Inferior parietal cortex (tissue), 1 donor: ENCODE data around the gene SENP6.

Experiments
- DNase-seq: peaks from one replicate; pipeline ENCODE4 v3.0.0-alpha.2; 2016; ENCODE audit errors: extremely low spot score

Gene SENP6

DNA sequence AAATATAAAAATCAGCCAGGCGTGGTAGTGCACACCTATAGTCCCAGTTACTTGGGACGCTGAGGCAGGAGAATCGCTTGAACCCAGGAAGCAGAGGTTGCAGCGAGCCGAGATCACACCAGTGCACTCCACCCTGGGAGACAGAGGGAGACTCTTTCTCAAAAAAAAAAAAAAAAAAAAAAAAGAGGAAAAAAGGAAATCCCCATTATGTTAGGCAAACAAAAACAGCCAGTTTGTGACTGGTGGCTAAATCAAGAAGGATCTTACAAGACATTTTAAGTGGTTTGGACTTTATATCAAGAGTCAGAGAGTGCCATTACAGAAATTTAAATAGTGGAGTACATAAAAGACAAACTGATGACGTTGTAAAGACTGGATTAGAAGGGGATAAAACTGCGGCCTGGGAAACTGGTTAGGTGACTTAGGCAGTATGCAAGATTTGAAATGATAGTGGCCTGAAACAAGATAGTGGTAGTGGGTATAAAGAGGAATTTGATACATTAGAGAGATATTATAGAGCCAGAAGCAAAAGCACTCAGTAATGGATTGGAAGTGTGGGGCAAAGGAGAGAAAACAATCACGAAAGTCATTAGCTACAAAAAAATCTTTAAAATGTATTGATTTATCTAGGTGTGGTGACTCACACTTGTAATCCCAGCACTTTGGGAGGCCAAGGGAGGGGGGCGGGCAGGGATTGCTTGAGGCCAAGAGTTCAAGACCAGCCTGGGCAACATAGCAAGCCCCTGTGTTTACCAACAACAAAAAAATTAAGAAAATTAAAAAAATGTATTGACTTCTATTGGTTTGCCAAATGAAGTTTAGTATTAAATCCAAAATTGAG is 145.7 kb downstream of the SENP6 start:
- no peak for DNase-seq

DNA sequence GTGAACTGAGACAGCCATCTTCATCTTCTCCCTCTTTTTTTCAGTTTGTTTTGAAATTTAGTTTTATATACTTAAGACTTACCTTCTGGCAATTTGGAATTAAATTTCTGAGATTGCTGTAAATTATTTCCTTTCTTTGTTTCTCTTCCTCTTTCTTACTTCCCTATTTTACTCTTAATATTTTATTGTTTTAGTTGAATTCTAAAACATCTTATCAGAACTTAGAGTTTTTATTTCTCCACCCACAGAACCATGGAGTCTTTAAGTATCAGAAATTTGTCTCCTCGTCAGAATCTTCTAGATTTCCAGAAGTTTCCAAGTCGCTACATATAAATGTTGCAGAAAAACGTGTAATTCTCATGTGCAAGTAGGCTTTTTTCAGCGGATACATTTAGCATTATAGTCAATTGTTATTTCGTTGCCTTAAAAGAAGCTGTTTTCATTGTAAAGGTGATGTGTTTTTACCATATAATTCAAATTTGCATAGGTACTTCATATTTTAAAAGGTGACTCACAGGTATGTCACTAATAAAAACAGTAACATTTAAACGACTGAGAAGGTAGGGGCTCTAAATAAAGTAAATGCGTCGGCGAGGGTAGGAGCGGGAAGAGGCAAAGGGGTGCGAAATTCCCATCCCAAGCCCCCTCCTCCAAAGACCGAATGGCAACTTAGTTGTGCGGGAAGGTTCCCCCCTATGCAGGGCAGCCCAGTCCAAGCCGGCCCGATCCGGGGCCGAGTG is 146.5 kb downstream of the SENP6 start:
- DNase-seq: peak; percentile 20

DNA sequence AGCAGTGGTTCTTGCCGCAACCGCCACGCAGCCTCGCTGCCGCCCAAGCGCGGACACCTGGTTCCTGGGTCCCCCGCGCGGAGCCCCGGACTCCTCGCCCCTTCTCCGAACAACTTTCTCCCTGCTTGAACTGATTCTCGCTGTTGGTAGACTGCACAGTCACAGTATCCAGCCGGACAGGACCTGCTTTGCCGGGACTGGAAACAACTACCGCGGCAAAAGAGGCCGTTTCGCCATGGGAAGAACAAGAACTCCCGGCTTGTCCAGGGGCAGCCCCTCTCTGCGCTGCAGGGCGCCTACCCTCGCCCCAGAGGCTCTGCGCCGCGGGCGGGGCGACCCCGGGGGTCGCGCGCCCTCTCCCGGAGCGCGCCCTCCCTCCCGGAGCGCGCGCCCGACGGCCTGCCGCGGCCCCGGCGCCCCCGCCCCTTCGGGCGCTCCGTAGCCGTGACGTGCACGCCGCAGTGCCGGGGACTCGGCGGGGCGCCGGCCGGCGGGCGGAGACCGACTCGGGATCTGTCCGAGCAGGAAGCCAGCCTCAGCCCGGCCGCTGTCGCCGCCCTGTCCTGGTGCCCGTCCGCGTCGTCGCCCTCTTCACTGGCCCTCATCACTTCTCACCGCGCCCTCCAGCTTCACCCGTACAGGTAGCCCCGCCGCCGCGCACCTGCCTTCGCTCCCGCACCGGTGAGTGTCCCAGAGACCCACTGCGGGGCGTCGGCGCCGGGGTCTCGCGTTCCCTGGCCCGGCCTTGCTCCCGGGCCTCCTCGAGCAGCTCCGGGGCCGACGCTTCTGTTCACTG is 147.3 kb downstream of the SENP6 start, which contains the start of gene MYO6:
MYO6 (plus strand) TSS at position 497 of the 796 bp plus-strand sequence. CDS start 68,309 bp downstream, outside the sequence.
- DNase-seq: peak; percentile 70

DNA sequence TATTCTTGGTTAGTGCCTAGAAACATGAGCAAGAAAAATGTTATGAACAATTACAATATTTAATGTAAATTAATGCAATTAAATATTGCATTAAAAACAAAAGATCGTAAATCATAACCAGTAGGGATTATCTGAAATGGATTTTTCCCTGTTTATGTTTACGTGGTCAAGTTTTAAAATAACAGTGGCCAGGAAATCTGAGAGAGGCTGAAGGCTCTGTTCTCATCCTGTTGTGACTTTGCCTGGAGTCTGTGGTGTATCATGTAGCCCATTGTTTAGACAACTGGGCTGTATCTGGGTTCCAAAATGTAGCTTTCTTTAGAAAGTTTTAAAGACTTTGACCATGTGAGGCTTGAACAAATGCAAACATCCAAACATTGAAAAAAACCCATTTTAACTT is 149.8 kb downstream of the SENP6 start:
- DNase-seq: no peak

DNA sequence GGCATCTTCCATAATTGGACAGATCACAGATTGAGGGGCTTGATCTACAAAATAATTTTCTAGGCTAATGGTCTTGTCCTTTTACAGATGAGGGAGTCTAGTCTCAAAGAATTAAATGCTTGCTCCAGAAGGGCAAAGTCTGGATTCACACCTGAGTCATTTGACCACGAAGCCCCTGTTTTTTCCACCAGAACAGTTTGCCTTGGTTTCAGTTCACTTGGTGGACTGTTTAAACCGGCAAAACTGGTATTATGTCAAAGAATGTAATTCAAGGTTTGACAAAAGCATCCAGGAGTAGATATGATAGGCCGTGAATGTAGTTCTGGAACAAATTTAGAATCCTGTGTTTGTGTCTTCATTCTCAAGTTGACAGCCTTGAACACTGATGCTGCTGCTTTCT is 150.7 kb downstream of the SENP6 start:
- DNase-seq: no peak

DNA sequence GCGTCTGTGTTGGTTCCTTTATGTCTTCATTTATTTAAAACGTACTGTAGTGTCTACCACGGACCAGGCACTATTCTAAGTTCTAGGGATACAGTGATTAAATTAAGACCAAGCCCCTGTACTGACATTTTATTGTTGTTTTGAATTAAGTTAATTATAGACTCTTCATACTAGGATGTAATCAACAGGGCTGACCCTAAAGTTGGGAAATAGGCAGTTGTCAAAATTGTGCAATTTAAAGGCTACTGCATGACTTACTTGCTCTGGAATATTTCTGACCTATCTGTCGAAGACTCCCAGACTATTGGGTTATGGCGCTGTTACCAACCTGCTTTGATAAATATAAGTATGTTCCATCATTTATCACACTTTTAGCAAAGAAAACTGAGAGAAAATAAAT is 154.0 kb downstream of the SENP6 start:
- DNase-seq: no peak

DNA sequence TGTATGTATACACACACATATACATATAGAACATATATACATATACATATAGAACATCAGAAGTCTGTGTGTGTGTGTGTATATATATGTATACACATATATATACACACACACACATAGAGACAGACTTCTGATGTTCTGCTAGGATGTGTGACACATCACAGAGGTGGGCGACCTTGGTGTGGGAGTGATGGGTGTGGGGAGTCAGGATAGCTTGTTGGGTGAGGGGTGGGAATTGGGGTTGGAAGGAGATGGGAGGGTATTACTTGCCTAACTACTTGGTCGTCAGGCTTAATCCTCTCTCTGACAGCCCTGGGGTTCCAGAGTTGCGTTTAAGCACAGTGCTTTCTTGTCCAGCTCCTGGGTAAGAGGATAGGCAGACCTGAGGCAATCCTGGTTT is 155.6 kb downstream of the SENP6 start:
- no peak for DNase-seq

DNA sequence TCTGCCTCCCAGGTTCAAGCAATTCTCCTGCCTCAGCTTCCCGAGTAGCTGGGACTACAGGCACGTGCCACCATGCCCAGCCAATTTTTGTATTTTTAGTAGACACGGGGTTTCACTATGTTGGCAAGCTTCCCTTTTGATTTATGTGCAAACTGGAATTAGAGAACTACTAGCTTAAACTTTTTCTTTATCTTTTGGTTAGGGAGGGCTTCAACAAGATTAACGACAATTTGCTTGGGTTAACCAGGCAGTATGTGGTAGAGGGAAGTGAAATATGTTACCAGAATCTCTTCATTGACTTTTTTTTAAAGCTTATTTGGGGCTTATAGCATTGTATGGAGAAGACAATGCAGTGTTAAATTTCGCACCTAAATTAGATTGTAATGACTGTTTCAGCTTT is 156.4 kb downstream of the SENP6 start:
- no peak for DNase-seq

DNA sequence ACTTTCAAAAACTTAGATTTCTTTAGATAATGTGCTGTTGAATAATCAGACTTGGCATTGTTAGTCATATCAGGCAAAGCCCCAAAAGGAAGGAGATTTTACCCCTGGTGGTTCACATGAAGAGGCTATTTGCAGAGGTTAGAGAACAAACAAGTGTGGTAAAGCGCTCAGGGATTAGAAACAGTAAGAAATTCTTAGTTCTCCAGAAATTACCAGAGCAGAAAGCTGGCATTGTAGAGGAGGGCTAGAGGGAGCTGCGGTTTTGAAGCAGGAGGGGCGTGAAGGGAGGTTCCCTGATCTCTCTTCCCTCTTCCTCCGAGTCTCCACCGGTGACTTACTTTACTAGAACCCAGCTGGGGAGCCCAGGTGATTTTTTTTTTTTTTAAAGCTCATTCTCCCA is 157.5 kb downstream of the SENP6 start:
- DNase-seq: no peak

DNA sequence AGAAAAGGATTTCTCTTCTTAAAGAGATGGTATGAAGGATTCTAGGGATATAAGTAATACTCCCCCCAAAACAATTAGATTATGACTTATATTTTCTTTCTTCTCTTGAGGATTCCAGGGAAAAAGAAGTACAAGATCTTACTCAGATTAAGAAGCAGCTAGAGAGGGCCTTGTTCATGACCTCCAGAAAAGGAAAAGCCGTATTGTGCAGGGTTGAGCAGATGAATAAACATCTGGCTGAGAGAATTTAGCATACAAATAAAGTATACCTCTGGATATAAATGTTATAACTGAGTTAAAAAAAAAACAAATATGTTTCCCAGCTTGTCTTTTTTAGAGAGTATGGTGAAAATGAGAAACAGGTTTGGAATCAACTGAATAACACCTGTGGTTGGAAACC is 158.6 kb downstream of the SENP6 start:
- DNase-seq: no peak

DNA sequence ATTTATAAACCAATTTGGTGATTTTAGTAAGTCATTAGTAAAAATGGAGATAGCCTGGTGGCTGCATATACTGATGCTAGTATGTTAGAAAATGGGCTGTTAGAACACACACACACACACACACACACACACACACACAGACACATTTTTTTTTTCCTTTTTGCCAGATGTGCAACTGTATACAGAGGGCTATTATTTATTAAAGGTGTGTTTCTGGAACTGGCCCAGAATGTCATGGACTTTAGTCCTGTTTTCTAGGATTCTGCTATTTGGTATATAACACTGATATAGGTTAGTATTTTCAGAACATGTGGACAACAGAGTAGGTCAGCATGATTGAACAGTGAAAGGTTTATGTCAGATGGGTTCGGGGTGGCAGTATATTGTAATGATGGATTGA is 159.8 kb downstream of the SENP6 start:
- DNase-seq: no peak

DNA sequence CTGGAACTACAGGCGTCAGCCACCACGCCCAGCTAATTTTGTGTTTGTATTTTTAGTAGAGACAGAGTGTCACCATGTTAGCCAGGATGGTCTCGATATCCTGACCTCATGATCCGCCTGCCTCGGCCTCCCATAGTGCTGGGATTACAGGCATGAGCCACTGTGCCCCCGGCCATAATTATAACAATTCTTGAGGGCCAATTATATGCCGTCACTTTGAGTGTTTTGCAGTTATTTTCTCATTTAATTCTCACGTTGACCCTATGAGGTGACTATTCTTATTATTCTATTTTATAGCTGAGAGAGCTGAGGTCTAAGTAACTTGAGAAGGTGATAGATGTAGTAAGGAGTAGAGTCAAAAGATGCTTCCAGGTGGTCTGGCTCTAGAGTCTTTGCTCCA is 160.4 kb downstream of the SENP6 start:
- no peak for DNase-seq

DNA sequence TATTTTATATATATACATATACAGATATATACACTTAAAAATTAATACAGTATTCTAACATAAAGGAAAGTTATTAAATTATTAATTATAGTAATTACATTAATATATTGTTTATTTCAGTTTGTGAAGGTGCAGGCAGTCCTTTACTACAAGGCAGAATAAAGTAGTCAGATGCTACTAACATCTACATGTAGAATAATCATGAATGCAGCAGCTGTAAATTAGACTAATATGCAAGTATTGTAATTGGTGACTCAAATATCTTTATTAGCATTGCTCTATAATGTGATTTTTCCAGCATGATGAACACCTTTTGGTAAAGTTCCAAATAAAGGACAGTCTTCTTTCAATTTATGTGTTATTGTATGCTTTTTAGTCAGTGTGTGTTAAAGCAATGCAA is 164.7 kb downstream of the SENP6 start:
- no peak for DNase-seq
